Measurements from ENCODE around the gene ZIC1.

The ZIC1 gene

DNA sequence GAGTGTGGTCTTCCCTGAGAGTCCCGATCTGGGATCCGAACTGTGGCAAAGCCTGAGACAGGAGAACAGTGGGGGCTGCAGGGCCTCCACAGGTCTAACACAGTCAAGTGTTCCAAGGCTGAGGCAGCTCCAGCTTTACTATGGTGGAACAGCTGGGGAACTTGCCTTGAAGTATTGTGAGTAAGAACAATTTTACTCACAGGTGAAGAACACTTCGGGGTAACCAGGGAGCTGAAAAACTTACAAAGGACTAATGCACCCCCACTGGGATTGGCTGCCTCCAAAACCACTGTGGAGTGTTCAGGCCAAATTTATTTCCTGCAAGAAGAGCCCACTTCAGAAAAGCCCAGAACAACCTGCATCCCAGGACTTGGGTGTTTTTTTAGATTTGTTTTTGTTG lies 28.2 kb upstream of the ZIC1 start:
- Histone ChIP-seq H3K27ac (replicated peaks) (no peak overlapping the region), H3K27me3 (ENCODE audit: insufficient read depth, poor library complexity, severe bottlenecking) (peaks cover 51% of the 10 kb centered on the region), H3K4me3 (replicated peaks; ENCODE audit: insufficient read depth, low read length) (no peak overlapping the region)
- no peak for TF ChIP-seq SPI1 (IDR thresholded peaks at IDR 0.05; ENCODE audit: borderline replicate concordance, low read depth)
- TF ChIP-seq, protein P1, sequence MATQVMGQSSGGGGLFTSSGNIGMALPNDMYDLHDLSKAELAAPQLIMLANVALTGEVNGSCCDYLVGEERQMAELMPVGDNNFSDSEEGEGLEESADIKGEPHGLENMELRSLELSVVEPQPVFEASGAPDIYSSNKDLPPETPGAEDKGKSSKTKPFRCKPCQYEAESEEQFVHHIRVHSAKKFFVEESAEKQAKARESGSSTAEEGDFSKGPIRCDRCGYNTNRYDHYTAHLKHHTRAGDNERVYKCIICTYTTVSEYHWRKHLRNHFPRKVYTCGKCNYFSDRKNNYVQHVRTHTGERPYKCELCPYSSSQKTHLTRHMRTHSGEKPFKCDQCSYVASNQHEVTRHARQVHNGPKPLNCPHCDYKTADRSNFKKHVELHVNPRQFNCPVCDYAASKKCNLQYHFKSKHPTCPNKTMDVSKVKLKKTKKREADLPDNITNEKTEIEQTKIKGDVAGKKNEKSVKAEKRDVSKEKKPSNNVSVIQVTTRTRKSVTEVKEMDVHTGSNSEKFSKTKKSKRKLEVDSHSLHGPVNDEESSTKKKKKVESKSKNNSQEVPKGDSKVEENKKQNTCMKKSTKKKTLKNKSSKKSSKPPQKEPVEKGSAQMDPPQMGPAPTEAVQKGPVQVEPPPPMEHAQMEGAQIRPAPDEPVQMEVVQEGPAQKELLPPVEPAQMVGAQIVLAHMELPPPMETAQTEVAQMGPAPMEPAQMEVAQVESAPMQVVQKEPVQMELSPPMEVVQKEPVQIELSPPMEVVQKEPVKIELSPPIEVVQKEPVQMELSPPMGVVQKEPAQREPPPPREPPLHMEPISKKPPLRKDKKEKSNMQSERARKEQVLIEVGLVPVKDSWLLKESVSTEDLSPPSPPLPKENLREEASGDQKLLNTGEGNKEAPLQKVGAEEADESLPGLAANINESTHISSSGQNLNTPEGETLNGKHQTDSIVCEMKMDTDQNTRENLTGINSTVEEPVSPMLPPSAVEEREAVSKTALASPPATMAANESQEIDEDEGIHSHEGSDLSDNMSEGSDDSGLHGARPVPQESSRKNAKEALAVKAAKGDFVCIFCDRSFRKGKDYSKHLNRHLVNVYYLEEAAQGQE (IDR thresholded peaks at IDR 0.05; ENCODE audit: insufficient replicate concordance, low read depth) = no peak
- no peak for DNase-seq (ENCODE audit: low read depth in 1 of 2, low spot score in 1 of 2)

DNA sequence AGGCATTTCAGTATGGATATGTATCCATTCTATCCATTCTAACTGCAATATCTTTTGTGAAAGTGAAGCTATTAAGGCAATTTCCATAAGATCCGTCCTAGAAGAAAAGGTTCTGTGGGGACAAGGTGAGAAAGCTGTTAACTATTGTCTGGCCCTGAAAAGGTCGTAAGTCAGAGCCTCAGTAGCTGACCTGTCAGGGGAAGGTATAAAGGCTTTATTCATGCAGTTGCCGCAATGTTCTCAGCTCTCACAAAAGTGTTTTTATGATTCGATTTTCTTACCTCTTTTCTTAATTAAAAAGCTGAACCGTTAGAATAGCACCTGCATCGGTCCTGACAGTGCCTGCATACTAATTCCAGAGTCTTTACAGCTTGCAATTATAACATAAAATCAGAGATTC lies 27.6 kb upstream of the ZIC1 start:
- Histone ChIP-seq H3K27me3 (ENCODE audit: insufficient read depth, poor library complexity, severe bottlenecking) (peaks cover 53% of the 10 kb centered on the region), H3K27ac (replicated peaks) (no peak overlapping the region), H3K4me3 (replicated peaks; ENCODE audit: insufficient read depth, low read length) (no peak overlapping the region)
- TF ChIP-seq GABPA (IDR thresholded peaks at IDR 0.05; ENCODE audit: low read depth) = no peak
- no peak for TF ChIP-seq POLR2AphosphoS5 (IDR thresholded peaks at IDR 0.05; ENCODE audit: low read depth)
- TF ChIP-seq, protein P1 (IDR thresholded peaks at IDR 0.05; ENCODE audit: insufficient replicate concordance, low read depth) = no peak
- TF ChIP-seq, protein P2, sequence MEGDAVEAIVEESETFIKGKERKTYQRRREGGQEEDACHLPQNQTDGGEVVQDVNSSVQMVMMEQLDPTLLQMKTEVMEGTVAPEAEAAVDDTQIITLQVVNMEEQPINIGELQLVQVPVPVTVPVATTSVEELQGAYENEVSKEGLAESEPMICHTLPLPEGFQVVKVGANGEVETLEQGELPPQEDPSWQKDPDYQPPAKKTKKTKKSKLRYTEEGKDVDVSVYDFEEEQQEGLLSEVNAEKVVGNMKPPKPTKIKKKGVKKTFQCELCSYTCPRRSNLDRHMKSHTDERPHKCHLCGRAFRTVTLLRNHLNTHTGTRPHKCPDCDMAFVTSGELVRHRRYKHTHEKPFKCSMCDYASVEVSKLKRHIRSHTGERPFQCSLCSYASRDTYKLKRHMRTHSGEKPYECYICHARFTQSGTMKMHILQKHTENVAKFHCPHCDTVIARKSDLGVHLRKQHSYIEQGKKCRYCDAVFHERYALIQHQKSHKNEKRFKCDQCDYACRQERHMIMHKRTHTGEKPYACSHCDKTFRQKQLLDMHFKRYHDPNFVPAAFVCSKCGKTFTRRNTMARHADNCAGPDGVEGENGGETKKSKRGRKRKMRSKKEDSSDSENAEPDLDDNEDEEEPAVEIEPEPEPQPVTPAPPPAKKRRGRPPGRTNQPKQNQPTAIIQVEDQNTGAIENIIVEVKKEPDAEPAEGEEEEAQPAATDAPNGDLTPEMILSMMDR (IDR thresholded peaks at IDR 0.05; ENCODE audit: insufficient read depth, low read length) = no peak
- TF ChIP-seq SPI1 (IDR thresholded peaks at IDR 0.05; ENCODE audit: borderline replicate concordance, low read depth) = no peak
- no peak for DNase-seq (ENCODE audit: low read depth in 1 of 2, low spot score in 1 of 2)

DNA sequence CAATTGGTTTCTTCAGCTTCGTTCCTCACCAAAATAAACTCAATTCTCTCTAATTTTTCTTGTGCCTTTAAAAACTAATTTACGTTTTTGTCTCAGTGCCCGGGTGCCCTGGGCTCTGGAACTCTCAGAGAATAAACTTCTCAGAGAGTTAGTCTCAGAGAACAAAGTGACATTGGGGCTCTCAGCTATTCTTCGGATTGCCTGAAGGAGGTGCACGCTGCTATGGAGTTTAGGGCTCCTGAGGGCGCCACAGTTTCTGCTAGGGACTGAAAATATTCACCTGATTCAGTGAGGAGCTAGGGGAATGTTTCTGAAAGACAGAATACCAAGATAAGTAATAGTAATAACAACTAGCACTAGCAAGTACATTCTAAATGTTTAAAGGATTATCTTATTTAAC lies 25.5 kb upstream of the ZIC1 start:
- no peak for DNase-seq (ENCODE audit: low read depth in 1 of 2, low spot score in 1 of 2)
- no peak overlapping the region for H3K4me3 ChIP-seq (replicated peaks; ENCODE audit: insufficient read depth, low read length)
- no peak overlapping the region for H3K27ac ChIP-seq (replicated peaks)
- TF ChIP-seq SPI1 (IDR thresholded peaks at IDR 0.05; ENCODE audit: borderline replicate concordance, low read depth) = no peak
- TF ChIP-seq, protein P2 (IDR thresholded peaks at IDR 0.05; ENCODE audit: insufficient read depth, low read length) = peak; percentile 16
- peaks cover 57% of the 10 kb centered on the region for H3K27me3 ChIP-seq (ENCODE audit: insufficient read depth, poor library complexity, severe bottlenecking)

DNA sequence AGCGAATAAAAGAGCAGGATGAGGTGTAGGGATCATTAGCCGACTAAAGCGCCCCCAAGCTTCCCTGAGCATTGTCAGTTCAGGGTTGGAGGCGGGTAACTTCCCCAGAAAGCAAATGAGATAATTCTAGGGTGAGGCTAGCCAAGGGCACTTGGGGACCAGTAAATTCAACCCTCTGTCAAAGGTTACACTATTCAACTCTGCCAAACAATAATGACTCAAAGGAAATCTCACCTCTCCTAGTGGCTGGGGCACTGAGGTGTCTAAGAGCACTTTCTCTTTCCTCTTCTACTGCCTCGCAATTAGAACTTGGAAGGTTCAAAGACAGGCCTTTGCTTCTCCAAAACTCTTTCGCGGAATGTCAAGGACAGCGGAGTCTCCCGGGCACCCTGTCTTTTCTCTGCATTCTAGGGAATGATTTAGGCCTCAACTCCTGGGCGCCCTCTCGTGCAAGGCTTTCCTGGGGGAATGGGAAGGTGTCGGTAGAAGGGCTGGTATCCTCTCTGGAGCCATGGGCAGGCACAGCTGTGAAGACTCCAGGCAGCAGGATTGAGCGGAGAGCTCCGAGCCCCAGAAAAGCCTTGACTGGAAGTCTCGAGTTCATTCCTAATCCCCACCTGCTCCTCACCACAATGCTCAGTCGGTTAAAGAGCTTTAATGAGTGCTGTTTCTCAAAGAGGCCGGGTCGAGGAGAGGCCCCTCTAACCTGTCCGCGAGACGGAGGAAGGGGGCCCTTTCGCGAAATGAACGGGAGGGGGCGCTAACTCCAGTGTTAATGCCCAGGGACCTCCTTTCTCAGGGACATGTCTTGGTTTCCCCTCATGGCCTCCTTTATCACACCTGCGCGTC lies 24.7 kb upstream of the ZIC1 start:
- Histone ChIP-seq H3K27me3 (ENCODE audit: insufficient read depth, poor library complexity, severe bottlenecking) (peaks cover 57% of the 10 kb centered on the region), H3K4me3 (replicated peaks; ENCODE audit: insufficient read depth, low read length) (no peak overlapping the region), H3K27ac (replicated peaks) (no peak overlapping the region)
- no peak for DNase-seq (ENCODE audit: low read depth in 1 of 2, low spot score in 1 of 2)
- TF ChIP-seq GABPA (IDR thresholded peaks at IDR 0.05; ENCODE audit: low read depth) (no peak), SPI1 (IDR thresholded peaks at IDR 0.05; ENCODE audit: borderline replicate concordance, low read depth) (no peak), POLR2AphosphoS5 (IDR thresholded peaks at IDR 0.05; ENCODE audit: low read depth) (no peak)
- TF ChIP-seq, protein P1 (IDR thresholded peaks at IDR 0.05; ENCODE audit: insufficient replicate concordance, low read depth) = no peak
- TF ChIP-seq, protein P2 (IDR thresholded peaks at IDR 0.05; ENCODE audit: insufficient read depth, low read length) = no peak
